Adrenal gland (tissue), 12 donors: ENCODE results near the gene ATAD3B. TPM values are rescaled to one million over a fixed set of nuclear protein-coding genes. Genes with fewer than 3 reads are reported as not detected.
"Not testable (repeated sequence)": the region's sequence is repeated elsewhere in the genome, so short reads cannot be mapped to it uniquely, and the experiment has no call there.

Experiments
- DNase-seq, 7 donors: peaks; one replicate each; pipeline ENCODE4 v3.0.0-alpha.2; 2019 to 2020
- H3K27ac ChIP-seq, 5 donors: fragments of 200-600 bp; sonication (generic) in 4 of 5; 1 replicate in 3 of 5; 2 replicates in 2 of 5; pipeline versions ENCODE4 v1.5.1 to v1.8.0; 2016 to 2020; ENCODE audit warnings: mild to moderate bottlenecking in 1 of 5
- H3K27me3 ChIP-seq: fragments of 200-600 bp; 2 replicates; pipeline ENCODE4 v1.8.0; 2021
- H3K36me3 ChIP-seq, 2 donors: fragments of 200-600 bp; replicated peaks in 1 of 2; 1 replicate in 1 of 2; 2 replicates in 1 of 2; pipeline versions ENCODE4 v1.5.1 to v1.8.0; 2018 to 2022
- H3K4me1 ChIP-seq, 2 donors: fragments of 200-600 bp; replicated peaks in 1 of 2; 1 replicate in 1 of 2; 2 replicates in 1 of 2; pipeline versions ENCODE4 v1.5.1 to v1.8.0; 2018 to 2021
- H3K4me3 ChIP-seq, 4 donors: fragments of 200-600 bp; sonication (generic) in 3 of 4; one replicate each; pipeline ENCODE4 v1.5.1; 2016 to 2018
- H3K9me3 ChIP-seq, 3 donors: fragments of 200-600 bp; sonication (generic) in 1 of 3; replicated peaks in 1 of 3; 1 replicate in 2 of 3; 2 replicates in 1 of 3; pipeline versions ENCODE4 v1.5.1 to v1.8.0; 2016 to 2021
- POLR2A ChIP-seq, 2 donors: fragments of 450-650 bp; IDR thresholded peaks; one replicate each; pipeline ENCODE4 v1.6.1; 2017; ENCODE audit warnings: antibody characterized with exemption in 2 of 2, mild to moderate bottlenecking in 2 of 2, moderate library complexity in 1 of 2
- WGBS, 4 donors: extraction: QIAGEN DNeasy Blood & Tissue Kit in 2 of 4; methylation state at CpG; one replicate each; pipeline versions ENCODE4 v1.1.5 to v1.1.7; 2013 to 2017; 5-methylcytosine and 5-hydroxymethylcytosine counted together
- intact Hi-C, 2 donors: fragments of 100-400 bp; cut with DNase I; formaldehyde crosslinking; loops; one replicate each; pipeline versions ENCODE4 v1.14.1 to v1.15.0; 2022 to 2023
- polyA plus RNA-seq, 3 donors: library from polyadenylated mRNA; stranded (reverse); fragments of 200-250 nt in 2 of 3; fragments of 350-450 nt in 1 of 3; fragmentation: Illumina TruSeq in 1 of 3; extraction: RNeasy Lipid Tissue Mini Kit (QIAGEN cat#74804) in 1 of 3; gene quantifications; one replicate each; pipeline ENCODE4 v1.2.3, GENCODE V29; 2013 to 2014
- total RNA-seq, 9 donors: library from RNA; depleted of rRNA in 4 of 9; stranded (reverse); fragments of >200 nt in 4 of 9; fragments of 120-200 nt in 1 of 9; fragmentation: NEBNext Ultra II Directional in 1 of 9; extraction: Animal tissue kit (Norgen Biotek cat#: 25700) in 1 of 9; gene quantifications; one replicate each; pipeline versions ENCODE4 v1.1.0 to v1.2.4, GENCODE V29; 2013 to 2023
- TF ChIP-seq, protein P1 (sequence below), 6 experiments: fragments of 450-650 bp in 4 of 6; fragments of 200-600 bp in 2 of 6; sonication (generic) in 1 of 6; IDR thresholded peaks; 1 replicate in 5 of 6; 2 replicates in 1 of 6; pipeline versions ENCODE4 v1.5.1 to v1.8.0; 2016 to 2021; ENCODE audit warnings: antibody characterized with exemption in 6 of 6, mild to moderate bottlenecking in 2 of 6, moderate library complexity in 1 of 6
- donor health status: healthy with polysubstance abuse.
- donor health status: Bipolar disorder and iron deficiency.
- donor health status: DM: yes; HTN: yes; CAD: no.
- donor health status: DM: no; HTN: no; CAD: no.
- donor health status: DM: no; HTN: no; CAD: no.
- donor health status: DM: yes; HTN: yes; CAD: no.

The ATAD3B gene
- total and polyA plus RNA-seq, 12 donors, result 5.3 to 109 (median 13.3) TPM

DNA sequence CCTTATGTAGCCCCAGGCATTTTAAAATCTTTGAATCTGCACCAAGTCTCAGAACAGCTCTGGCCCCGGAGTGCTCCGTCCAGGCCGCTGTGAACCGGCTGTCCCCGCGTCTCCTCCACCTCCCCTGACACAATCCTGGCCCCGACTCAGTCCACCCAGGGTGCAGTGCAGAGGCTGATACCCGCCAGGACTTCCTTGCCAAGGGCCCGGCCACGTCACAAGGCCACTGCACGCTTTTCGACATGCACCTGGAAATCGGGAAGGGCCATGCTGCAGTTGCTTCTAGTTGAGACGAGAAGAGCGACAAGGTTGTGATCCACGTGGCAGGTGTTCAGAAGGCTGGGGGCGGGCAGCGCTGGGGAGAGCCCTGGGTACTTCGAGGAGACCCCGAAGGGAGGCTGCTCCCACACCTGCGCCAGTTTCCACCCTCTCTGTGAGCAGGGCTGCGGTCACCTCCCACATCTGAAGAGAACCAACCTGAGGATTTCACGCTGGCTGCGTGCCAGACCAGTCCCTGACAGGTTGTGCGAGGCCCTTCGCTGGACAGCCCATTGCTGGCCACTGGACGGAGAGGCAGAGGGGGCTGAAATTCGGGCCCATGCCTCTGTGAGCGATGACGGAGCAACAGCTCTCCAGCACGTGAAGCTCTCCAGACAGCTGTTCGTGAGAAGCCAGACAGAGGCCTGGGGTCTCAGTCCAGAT is 29.3 kb upstream of the ATAD3B start:
- no peak overlapping the region for H3K27ac ChIP-seq
- no peaks in the 10 kb centered on the region for H3K9me3 ChIP-seq
- TF ChIP-seq POLR2A (IDR thresholded peaks at IDR 0.05), result no peak
- TF ChIP-seq, protein P1, sequence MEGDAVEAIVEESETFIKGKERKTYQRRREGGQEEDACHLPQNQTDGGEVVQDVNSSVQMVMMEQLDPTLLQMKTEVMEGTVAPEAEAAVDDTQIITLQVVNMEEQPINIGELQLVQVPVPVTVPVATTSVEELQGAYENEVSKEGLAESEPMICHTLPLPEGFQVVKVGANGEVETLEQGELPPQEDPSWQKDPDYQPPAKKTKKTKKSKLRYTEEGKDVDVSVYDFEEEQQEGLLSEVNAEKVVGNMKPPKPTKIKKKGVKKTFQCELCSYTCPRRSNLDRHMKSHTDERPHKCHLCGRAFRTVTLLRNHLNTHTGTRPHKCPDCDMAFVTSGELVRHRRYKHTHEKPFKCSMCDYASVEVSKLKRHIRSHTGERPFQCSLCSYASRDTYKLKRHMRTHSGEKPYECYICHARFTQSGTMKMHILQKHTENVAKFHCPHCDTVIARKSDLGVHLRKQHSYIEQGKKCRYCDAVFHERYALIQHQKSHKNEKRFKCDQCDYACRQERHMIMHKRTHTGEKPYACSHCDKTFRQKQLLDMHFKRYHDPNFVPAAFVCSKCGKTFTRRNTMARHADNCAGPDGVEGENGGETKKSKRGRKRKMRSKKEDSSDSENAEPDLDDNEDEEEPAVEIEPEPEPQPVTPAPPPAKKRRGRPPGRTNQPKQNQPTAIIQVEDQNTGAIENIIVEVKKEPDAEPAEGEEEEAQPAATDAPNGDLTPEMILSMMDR (IDR thresholded peaks at IDR 0.05), result no peak
- WGBS, 4 donors, result 77 to 88% (median 85%) methylated on average over 27 to 32 of the region's 32 CpGs
- intact Hi-C loops, result no loop called here
- H3K4me3 ChIP-seq, result no peak overlapping the region
- H3K4me1 ChIP-seq, result peaks cover 4% of the 10 kb centered on the region in 2 donors
- no peaks in the 10 kb centered on the region for H3K36me3 ChIP-seq
- H3K27me3 ChIP-seq, result no peaks in the 10 kb centered on the region
- DNase-seq, result no peak

DNA sequence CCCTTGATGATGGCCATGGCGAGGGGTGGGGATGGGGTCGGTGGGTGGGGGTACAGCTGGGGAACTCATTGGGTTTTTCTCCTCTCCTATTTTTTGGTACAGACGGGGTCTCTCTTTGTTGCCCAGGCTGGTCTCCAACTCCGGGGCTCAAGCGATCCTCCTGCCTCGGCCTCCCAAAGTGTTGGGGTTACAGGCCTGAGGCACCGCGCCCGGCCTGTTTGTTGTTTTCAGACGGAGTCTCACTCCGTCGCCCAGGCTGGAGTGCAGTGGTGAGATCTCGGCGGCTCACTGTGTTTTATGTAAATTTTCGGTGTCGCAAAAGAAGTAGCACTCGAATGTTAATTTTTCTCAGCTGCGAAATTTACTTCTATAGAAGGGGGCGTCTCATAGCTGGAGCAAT is 24.9 kb upstream of the ATAD3B start:
- 87 to 91% (median 90%) methylated on average over 10 to 19 of the region's 19 CpGs for WGBS, 4 donors
- H3K4me3 ChIP-seq, intact Hi-C loops, H3K27ac ChIP-seq, DNase-seq, H3K27me3 ChIP-seq, H3K9me3 ChIP-seq, H3K4me1 ChIP-seq, H3K36me3 ChIP-seq: not testable (repeated sequence)

DNA sequence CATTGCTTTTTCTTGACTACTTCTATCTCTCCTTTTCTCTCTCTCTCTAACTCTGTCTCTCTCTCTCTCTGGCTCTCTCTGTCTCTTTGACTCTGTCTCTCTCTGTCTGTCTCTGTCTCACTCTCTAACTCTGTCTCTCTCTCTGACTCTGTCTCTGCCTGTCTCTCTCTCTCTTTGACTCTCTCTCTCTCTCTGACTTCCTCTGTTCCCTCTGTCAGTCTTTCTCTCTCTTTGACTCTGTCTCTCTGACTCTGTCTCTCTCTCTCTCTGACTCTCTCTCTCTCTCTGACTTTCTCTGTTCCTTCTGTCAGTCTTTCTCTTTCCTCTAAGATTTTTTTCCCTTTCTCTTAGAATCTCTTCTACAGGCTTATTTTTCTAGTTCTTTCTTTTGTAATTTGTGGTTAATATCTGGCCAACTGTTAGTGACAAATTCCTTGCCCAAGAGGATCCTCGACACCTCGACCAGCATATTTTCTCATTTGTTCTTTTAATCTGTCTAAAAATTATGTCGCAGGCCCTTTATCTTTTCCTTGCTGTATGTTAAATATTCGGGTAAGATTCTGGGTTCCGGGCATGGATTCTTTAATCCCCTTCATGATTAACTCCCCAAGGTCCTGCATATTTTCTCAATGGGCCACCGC is 22.3 kb upstream of the ATAD3B start, which contains the start of gene ATAD3C:
Gene ATAD3C, plus strand, starts transcription at position 591 of the 641 bp plus-strand sequence. CDS start 995 bp downstream, outside the sequence.
- Histone ChIP-seq H3K27ac (no peak within 1 kb of the TSS), H3K4me1 (no peaks in the 10 kb centered on the region), H3K9me3 (no peaks in the 10 kb centered on the region), H3K36me3 (no peaks in the 10 kb centered on the region), H3K27me3 (no peaks in the 10 kb centered on the region), H3K4me3 (no peak within 1 kb of the TSS)
- DNase-seq, result no peak
- no peak for TF ChIP-seq POLR2A (IDR thresholded peaks at IDR 0.05)
- TF ChIP-seq, protein P1 (IDR thresholded peaks at IDR 0.05), result no peak
- intact Hi-C loops, result no loop called here
- 72 to 79% (median 76%) methylated on average over 6 of the region's 6 CpGs for WGBS, 4 donors

DNA sequence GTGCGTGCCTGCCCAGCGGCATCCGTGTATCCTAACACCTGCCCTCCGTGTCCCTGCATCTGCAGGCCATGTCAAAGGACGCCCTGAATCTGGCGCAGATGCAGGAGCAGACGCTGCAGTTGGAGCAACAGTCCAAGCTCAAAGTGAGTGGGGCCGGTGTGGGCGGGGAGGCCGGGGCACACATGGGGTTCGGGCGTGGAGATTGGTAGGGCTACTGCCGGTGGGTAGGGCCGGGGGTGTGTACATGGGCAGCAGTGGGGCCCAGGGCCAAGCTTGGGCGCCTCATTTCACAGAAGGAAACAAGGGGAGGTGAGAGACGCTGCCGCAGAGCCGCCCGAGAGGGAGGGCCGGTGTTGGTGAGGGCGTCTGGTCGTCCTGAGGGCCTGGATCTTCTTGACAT is 20.9 kb upstream of the ATAD3B start:
- H3K9me3 ChIP-seq, H3K4me1 ChIP-seq, H3K4me3 ChIP-seq, DNase-seq, H3K27me3 ChIP-seq, H3K27ac ChIP-seq, intact Hi-C loops, H3K36me3 ChIP-seq: not testable (repeated sequence)
- 77 to 82% (median 80%) methylated on average over 8 to 22 of the region's 22 CpGs for WGBS, 4 donors

DNA sequence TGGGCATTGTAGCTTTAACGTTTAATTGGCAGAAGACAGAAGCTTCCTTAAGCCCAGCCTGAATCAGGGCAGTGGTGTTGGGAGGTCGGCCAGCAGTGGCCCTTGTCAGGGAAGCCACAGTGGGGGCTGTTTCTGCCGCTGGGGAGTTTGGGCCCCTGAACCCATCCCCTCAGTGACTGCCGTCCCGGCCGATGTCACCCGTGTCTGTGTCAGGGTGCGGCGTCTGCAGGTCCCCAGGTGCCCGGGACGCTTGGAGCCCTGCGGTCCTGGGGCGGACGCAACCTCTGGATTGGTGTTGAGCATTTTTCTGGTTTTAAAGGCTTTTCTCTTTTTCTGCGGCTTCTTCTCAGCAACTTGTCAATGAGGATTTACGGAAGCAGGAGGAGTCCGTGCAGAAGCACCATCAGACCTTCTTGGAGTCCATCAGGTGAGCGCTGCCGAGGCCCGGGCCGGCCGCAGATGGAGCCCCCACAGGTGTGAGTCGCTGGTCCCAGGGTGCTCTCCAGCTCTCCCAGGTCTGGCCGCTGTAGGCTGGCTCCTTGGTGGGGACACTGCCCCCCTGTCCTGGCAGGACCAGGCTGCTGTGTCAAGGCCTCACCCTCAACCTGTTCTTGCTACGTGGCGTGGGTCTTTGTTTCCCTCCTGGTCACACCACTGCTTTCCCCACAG is 19.7 kb upstream of the ATAD3B start:
- Histone ChIP-seq H3K36me3 (no peaks in the 10 kb centered on the region), H3K27me3 (no peaks in the 10 kb centered on the region), H3K4me3 (no peak overlapping the region), H3K4me1 (no peaks in the 10 kb centered on the region), H3K9me3 (no peaks in the 10 kb centered on the region), H3K27ac (no peak overlapping the region)
- no peak for DNase-seq
- WGBS, 4 donors, result 80 to 90% (median 85%) methylated on average over 17 to 26 of the region's 26 CpGs
- intact Hi-C loops, result no loop called here
- TF ChIP-seq, protein P1 (IDR thresholded peaks at IDR 0.05), result no peak
- no peak for TF ChIP-seq POLR2A (IDR thresholded peaks at IDR 0.05)

DNA sequence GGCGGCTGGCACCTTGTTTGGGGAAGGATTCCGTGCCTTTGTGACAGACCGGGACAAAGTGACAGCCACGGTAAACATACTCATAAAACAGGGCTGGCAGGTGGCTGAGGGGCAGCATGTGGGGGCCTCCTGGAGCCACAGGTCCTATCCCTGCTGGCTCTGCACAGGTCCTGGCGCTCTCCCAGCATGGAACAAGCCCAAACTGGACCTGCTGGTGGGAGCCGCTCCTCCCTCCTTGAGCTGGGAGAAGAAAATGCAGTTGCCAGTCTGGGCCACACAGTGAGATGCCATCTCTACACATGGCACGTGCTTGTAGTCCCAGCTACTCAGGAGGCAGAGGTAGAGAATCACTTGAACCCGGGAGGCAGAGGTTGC is 19.2 kb upstream of the ATAD3B start:
- H3K4me1 ChIP-seq, H3K9me3 ChIP-seq, H3K27ac ChIP-seq, H3K36me3 ChIP-seq, intact Hi-C loops, H3K4me3 ChIP-seq, H3K27me3 ChIP-seq, DNase-seq: not testable (repeated sequence)
- 64 to 82% (median 75%) methylated on average over 5 to 8 of the region's 8 CpGs for WGBS, 4 donors
